GM12801 (cell line): ENCODE data around the gene AIMP1.

ENCODE experiments used
- CTCF ChIP-seq: IDR thresholded peaks from one replicate; pipeline ENCODE4 v1.5.1; 2011; ENCODE audit warnings: control low read depth; ENCODE audit not compliant: insufficient read length; ENCODE audit errors: extremely low read depth

Gene AIMP1

DNA sequence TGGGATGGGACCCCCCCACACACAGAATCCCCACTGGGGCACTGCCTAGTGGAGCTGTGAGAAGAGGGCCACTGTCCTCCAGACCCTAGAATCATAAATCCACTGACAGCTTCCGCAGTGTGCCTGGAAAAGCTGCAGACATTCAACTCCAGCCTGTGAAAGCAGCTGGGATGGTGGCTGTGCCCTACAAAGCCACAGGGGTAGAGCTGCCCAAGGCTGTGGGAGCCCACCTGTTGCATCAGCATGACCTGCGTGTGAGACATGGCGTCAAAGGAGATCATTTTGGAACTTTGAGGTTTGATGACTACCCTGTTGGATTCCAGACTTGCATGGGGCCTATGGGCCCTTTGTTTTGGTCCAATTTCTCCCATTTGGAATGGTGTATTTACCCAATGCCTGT lies 22.3 kb downstream of the AIMP1 start:
- TF ChIP-seq CTCF: no peak

GRCh38 chr4:106339431-106339830 lies 23.1 kb downstream of the AIMP1 start:
- TF ChIP-seq CTCF: no peak

DNA sequence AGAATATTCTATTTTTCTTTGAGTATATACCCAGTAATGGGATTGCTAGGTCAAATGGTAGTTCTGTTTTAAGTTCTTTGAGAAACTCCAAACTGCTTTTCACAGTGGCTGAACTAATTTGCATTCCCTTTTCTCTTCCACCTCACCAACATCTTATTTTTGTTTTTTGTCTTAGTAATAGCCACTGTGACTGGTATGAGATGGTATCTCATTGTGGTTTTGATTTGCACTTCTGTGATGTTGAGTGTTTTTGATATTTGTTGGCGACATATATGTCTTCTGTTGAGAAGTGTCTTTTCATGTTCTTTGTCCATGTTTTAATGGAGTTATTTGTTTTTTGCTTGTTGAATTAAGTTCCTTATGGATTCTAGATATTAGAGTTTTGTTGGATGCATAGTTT lies 24.4 kb downstream of the AIMP1 start:
- no peak for TF ChIP-seq CTCF

DNA sequence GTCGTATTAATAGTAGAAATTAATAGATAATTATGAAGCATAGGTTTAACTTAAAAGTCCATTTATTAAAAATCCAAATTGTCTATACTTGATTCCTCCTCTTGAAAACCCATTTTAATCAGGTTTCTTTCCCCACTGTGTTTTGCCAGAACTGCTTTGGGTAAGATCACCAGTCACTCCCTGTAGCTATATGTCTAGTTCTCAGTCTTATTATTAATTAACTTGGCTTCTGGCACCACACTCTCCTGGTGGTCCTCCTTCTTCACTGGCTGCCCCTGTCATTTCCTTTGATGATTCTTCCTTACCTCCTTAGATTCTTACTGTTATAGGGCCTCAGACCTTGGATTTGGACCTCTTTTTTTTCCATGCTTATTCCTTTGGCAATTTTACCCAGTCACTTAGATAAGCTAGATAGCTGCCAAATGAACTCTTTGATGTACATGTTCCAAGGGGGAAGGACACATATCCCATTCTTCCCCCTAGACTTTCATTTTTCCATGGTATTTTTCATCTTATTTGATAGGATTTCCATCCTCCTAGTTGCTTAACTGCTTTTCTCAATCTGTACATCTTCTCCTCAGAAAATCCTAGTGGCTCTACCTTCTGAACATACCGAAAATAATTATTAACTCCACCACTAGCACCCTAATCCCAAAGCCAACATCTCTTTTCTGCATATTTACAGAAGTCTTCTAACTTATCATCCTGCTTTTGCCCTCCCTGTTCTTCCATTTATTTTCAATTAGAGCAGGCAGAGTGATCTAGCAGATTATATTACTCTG lies 27.7 kb downstream of the AIMP1 start:
- TF ChIP-seq CTCF: no peak

GRCh38 chr4:106344647-106344970 lies 28.3 kb downstream of the AIMP1 start:
- no peak for TF ChIP-seq CTCF

- no peak for TF ChIP-seq CTCF
Measured at GRCh38 chr4:106347167-106347566, 30.8 kb downstream of the AIMP1 start.

GRCh38 chr4:106351016-106351415 lies 34.7 kb downstream of the AIMP1 start:
- TF ChIP-seq CTCF: no peak

- no peak for TF ChIP-seq CTCF
Measured at GRCh38 chr4:106353786-106354185, 37.4 kb downstream of the AIMP1 start.
